NAMALWA (cell line): ENCODE data around the gene NT5C1A.
A peak's percentile ranks its signal among the peaks of the same experiment; 100 is the strongest.

Experiments
- DNase-seq: peaks from one replicate; pipeline ENCODE4 v3.0.0-alpha.2; 2015; ENCODE audit warnings: low spot score

Gene NT5C1A

DNA sequence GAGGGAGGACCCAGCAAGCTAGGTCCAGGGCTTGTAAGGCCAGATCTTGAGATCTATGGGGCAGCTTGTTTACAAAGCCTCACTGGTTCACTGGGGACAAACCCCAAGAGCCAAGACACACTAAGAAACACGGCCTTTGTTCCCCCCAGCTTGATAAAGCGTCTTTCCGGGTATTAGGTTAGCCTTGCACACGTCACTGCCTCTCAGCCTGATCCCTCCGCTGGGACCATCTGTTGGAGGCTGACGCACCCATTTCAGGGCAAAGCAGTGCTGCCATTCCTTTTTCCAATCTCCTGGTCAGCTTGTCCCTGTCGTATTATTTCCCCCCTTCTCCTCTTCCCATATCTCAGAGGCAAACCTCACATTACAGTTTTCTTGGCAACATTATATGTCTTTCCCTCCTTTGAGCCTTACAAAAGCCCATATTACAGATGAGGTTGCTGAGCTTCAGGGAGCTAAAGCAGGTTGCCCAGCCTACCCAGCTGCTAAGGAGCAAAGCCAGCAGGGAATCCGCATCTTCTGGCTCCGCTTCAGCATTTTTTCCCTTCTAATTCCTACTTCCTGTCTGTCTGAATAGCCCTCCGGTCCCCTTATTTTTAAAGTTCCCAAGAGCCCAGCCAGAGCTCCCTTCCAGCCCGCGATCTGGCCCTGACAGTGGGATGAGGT is 36.6 kb downstream of the NT5C1A start:
- no peak for DNase-seq

DNA sequence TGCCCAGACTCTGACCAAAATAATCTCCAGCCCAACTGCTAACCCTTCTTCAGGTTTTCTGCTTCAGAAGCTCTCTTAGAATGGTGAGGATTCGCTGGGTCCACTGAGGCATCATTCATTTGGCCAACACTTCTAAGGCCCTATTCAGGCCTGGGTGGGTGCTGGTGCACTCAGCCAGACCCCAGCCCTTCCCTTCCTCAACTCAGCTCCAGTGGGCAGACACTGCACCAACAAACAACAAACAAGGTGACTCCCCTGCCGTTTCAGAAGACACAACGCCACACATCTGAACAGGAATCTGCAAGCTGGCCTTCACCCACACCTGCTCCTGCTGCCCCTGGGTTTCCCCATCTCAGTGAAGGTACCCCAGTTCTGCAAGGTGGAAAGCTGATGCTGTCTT is 38.5 kb downstream of the NT5C1A start:
- no peak for DNase-seq

DNA sequence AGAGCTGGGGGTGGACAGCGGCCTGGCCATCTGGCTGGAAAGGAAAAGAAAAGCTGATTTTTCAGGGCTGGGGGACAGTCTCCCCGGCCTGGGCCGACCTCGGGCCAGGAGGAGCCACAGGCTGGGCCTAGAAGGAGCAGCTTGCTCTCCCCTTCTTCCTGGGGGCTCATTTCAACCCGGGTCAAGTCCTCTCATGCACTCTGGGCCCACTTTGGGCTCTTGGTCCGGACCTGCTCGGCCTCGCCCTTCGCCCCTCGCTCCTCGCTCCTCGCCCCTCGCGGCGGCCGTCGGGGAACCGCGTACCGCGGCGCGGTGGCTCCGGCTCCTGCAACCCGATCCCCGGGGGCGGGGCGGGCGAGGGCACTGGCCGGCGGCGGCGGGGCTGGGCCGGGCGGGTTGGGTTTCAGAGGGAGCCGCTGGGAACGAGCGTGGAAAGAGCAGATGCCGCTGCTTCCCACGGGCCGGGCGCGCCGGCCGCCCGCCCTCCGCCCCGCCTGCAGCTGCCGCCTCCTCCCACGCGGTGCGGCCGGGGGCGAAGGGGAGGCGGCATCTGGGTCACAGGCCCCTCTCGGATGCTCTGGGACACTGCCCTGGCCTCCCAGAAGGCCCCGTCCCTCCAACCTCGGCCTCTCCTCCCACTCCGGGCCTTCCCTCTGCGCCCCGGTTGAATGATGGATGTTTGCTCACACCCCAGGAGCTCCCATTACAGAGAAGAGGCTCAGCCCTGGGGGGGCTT is 39.1 kb downstream of the NT5C1A start:
- DNase-seq = no peak

DNA sequence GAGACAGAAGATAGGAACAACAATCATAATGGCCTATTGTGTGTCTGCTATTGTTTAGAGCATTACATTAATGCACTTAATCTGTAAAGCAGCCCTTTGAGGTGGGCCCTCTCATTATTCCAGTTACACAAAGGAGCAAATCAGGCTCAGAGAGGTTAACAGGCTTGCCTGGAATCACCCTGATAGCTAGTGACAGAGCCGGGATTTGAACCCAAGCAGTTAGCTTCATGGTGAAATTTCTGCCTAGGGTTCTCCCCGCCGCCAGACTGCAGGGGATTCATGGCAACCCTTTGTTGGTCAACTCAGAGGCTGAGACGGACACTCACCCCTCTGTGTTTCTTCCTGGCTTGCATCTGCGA is 39.6 kb downstream of the NT5C1A start:
- DNase-seq = no peak

DNA sequence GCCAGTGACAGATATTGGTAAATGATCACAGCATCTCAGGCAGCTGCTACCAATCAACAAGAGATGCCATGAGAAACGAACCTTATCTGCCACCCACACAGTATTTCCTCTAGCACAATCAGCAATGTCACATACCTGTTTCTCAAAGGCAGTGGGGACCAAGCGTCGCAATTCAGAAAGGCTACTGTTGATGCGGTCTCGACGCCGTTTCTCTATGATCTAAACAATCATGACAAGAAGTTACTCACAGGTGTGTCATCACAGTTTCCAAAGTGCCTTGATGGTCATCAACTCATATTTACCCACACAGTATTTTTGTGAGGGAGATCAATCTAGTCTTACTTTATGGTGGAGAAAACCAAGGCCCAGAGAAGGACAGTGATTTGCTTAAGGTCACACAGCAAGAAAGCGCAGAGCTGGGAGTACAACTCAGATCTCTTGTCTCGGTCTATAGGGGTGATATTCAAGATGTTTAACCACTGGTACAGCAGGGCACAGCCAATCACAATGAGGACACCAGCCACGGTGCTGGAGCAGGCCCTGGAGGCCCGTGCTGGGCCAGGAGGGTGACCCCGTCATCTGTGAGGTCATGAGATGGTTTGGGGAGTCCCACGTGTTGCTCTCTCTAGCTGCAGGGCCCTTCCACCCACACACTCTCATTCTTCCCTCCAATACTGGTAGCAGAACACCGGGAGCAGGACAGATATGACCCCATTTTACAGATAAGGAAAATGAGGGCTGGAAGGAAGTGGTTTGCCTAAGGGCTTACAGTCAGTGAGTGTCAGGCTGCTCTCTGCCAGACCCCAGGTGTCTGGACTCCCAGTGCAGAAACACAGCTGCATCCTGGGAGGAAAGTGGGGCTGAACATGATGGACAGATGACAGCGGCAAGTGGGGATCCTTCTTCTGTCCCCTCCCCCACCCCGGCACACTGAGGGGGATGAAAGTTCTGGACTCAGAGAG is 40.3 kb downstream of the NT5C1A start:
- no peak for DNase-seq

DNA sequence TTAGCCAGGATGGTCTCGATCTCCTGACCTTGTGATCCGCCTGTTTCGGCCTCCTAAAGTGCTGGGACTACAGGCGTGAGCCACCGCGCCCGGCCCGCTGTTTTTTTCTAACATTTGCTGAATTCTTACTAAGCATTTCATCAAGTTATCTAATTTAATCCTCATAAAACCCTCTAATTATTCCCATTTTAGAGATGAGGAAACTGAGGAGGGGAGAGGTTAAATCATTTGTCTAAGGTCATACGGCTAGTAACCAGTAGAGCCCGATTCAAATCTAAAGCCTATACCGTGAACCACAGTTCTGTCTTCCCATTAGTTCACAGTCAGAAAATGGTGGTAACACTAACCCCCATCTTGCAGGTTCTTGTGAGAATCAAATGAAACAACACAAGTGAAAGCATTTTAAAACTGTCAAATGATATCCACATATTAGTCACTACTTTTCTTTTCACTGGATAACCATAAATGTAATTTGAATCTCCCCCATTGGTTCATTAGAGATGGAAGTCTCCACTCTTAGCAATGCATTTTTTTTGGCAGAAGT is 43.0 kb downstream of the NT5C1A start:
- DNase-seq = no peak

DNA sequence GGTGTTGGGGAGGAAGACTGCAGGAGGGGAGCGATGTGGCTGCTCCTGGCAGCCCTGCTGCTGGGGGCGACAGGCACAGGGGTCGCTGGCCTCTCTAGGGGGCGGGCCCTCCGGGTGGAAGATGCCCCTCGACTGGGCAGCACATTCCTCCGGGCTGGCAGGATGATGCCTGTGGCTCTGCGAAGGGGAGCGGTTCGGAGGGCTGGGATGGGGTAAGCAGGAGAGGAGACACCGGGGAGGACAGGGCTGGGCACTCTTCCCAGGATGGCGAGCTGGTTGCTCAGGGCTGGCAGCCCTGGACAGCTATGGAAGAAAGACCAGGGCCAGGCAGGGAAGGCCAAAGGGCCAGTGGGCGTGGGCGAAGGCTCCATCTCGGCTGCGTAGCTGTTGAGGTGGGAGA is 45.3 kb downstream of the NT5C1A start:
- no peak for DNase-seq

DNA sequence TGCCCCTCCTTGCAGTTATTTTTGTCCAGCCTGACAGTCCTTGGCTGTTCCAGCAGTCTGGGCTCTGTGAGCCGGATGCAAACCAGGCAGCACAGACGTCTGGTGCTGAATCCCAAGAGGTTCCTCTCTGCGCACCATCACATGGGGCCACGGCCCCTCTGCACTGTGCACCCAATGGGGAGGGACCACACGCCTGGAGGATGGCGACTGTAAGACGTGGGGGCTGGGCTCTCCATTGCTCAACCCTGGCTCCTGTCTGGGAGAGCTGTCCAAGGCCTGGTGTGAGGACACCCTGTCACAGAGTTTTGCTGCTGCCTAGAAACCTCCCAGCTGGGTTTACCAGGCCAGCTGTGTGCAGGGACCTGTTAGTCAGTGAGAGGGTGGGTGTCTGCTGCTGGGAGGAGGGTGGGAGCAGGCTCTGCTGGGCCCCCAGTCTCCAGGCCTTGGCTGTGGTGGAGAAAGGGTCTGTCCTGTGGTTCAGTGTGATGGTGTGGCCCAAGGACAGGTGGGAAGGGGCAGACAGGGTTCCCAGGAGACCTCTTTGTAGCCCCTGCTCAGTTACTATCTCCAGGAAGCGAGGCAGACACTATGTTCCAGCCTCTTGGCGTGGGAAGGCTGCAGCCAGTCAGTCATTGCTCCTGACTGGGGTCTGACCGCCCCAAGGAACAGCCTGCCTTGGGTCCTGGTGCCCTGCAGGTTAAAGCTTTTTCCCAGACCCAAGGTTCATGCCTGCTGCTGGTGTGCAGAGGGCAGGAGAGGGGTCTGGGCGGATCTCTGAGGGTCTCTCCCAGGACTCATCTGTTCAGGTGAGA is 46.2 kb downstream of the NT5C1A start:
- no peak for DNase-seq

DNA sequence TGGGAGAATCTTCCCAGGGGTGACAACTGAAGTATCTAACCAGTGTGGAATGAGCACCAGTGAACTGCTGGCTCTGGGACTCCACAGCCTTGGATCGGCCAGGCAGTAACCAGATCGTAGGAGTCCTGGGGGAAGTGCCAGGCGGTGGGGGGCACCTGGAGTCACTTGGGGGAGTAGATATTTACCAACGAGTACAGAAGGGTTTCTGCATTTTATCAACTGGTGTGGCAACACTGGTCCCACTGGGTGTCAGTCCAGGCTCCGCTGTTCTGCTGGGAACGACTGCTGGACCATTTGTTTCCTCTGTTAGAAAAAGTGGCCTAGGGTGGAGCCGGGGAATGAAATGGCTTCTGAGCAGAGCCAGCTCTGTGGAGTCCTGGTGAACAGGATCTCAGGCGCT is 46.9 kb downstream of the NT5C1A start:
- DNase-seq = no peak

DNA sequence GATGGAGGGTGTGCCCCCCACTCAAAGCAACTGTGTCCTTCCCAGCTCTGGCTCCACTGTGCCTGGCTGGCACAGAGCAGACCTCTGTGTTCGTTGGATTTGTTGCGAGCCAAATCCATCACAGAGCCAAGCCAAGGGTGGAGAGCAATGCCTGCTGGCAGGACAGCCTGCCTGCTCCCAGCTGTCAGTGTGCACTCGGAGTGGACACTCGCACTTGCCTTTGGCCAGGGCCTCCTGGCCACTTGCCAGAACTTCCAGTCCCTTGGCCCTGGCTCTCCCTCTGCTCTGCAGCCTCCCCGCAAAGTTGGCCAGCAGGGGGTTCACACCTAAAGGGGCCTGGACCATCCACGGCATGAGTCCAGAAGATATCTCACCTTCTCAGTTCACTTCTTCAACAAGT is 48.9 kb downstream of the NT5C1A start:
- no peak for DNase-seq

DNA sequence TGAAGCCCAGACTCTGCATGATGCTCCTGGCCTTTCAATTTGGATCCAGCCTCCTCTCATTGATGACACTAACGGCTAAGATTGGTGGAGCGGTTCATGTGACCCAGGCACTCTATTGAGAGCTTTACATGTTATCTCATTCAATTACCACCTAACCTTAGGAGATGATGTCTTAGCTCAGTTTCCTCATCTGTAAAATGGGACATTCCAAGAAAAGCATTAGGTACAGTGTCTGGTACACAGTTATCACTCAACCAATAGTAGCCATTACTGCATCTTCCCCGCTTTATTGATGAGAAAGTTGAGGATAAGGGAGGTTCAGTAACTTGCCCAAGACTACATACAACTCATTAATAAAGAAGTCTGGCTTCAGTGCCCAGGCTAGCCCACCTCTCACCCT is 49.5 kb downstream of the NT5C1A start:
- no peak for DNase-seq

DNA sequence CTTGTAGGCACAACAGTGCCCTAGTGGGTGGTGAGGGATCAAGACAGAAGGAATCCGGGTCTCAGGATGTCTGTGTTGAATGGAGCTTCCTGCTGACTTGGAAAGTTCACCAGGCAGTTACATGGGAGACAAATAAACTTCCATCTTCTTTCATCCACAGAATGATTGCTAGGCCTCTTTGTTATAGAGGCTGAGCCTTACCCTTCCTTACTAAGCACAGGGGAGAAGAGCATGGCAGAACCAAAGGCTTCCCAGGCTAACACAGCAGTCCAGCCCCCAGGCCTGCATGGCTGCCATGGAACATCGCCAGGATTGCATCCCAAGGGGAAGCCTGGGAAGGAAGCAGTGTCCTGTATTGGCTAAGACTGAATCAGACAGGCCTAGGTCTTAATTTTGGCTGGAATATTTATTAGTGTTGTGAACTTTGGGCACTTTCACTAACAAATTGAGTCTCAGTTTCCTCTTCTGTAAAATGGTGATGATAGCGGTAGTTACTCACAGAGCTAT is 51.2 kb downstream of the NT5C1A start:
- DNase-seq = no peak

DNA sequence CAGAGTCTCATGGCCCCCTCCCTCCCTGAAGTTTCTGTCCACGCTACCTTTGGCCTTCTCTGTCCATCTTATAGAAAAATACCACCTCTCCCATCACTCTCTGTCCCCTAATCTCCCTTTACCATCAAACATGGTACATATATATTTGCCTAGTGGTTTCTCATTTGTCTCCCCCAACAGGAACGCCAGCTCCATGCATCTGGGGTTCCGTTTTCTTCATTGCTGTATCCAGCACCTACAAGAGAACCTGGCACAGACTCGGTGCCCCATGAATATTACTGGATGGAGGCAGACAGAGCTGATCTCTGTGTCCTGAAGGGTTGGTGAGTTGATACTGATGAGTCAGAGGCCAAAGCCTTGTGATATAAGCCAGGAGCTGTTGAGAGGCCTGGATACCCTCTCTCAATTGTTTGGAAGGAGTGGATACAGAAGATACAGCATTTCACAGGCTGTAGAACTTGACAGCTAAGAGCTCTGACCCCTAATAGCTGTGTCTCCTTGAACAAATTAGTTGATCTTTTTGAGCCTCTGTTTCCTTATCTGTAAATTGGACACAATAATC is 54.3 kb downstream of the NT5C1A start:
- DNase-seq = no peak

DNA sequence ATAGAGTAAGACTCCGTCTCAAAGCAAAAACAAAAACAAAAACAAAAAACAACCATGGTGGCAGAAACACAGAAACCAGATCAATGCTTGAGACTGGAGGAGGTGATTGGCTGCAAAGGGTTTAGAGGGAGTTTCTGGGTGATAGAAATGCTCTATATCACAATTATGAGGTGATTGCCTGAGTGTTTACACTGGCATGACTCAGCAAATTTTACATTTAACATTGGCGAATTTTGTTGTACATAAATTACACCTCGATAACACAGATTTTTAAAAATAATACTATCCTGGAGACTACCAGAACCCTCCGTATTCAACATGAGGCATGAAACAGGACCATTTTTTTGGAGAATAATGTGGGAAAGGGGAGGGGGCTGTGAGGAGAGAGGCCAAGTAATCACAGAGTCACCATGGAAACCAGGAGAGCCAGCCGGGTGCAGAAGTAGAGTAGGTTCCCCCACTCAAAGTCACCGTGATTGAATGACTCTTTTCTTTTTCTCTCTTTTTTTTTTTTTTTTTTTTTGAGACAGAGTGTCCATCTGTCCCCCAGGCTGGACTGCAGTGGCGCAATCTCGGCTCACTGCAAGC is 56.7 kb downstream of the NT5C1A start:
- DNase-seq = no peak

DNA sequence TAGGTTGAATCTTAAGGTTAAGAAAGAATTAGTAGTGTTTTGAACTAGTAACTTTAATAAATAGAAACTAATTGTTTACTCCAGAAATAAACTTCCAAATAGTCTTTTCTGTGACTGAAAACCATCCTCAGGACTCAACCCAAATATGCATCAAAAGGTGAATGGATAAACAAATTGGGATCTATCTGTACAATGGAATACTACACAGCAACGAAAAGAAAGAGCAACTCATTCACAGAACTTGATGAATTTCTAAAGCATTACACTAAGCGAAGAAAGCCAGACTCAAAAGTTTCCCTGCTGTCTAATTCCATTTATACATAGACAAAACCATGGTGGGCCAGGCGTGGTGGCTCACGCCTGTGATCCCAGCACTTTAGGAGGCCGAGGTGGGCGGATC is 57.4 kb downstream of the NT5C1A start:
- DNase-seq = no peak

DNA sequence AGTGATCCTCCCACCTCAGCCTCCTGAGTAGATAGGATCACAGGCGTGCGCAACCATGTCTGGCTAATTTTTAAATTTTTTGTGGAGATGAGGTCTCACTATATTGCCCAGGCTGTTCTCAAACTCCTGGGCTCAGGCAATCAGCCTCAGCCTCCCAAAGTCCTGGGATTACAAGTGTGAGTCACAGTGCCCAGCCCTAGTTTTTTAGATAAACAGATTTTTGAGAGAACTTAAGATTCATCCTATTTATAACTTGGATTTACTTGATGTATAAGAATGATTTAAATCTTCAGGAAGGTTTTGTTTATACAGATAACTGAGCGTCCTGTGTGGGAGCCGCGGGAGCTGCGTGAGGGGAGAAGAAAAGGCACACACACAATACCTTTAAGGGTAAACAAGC is 58.7 kb downstream of the NT5C1A start:
- no peak for DNase-seq

DNA sequence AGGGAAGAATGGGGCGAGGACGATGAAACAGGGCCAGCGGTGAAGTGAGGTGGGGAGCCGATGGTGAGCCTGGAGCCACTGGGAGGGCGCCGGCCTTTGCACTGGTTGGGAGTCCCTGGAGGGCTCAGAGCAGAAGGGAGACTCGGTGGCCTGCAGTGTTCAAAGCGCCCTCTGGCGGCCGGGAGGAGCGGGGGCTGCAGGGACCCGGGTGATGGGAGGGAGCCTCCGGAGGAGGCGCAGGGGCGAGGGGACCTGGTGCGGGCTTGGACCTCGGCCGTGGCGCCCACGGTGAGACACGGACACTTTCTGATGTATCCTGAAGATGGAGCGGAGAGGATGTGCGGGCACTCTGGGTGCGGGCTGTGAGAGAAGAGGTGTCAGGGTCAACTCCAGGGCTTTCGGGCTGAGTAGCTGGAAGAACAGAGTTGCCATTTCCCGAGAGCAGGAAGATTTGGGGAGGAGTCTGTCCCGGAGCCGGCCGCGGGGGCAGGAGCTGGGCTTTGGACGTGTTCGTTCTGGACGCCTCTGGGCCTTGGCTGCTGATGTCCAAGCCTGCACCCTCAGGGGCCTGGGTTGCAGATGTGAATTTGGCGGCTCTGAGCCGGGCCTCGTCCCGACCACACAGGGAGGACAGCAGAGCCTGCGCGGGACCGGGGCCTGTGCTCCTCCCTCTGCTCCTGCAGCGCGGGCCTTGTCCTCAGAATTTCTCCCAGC is 62.1 kb downstream of the NT5C1A start:
- peak; percentile 84 for DNase-seq
